NB4 (cell line): ENCODE measurements around the gene QSOX1.

Experiments used
- DNase-seq: peaks from one replicate; pipeline ENCODE4 v3.0.0; 2010; ENCODE audit warnings: low read depth
- H3K4me3 ChIP-seq: one replicate; pipeline ENCODE4 v1.5.1; 2011; ENCODE audit warnings: mild to moderate bottlenecking, low read depth, low read length, moderate library complexity
- CTCF ChIP-seq: IDR thresholded peaks from one replicate; pipeline ENCODE4 v1.5.1; 2012; ENCODE audit warnings: low read depth, low read length
- MAX ChIP-seq: IDR thresholded peaks from 2 replicates; pipeline ENCODE4 v1.6.1; 2011; ENCODE audit warnings: low read depth, low read length
- MYC ChIP-seq: IDR thresholded peaks from 2 replicates; pipeline ENCODE4 v1.6.1; 2011; ENCODE audit warnings: low read depth, low read length
- POLR2A ChIP-seq: IDR thresholded peaks from 2 replicates; pipeline ENCODE4 v1.6.1; 2011; ENCODE audit warnings: mild to moderate bottlenecking; ENCODE audit not compliant: insufficient read length; ENCODE audit errors: extremely low read depth

QSOX1 gene

GRCh38 chr1:180233191-180234011 is 78.7 kb downstream of the QSOX1 start:
- no peak for TF ChIP-seq MYC
- TF ChIP-seq MAX, result no peak
- TF ChIP-seq CTCF, result no peak
- TF ChIP-seq POLR2A, result no peak
- DNase-seq, result no peak
- H3K4me3 ChIP-seq, result no peak overlapping the region

GRCh38 chr1:180234369-180235076 is 79.9 kb downstream of the QSOX1 start:
- no peak for TF ChIP-seq POLR2A
- TF ChIP-seq MAX, result no peak
- no peak for TF ChIP-seq MYC
- no peak for TF ChIP-seq CTCF
- H3K4me3 ChIP-seq, result no peak overlapping the region
- DNase-seq, result no peak

GRCh38 chr1:180235077-180235501 is 80.4 kb downstream of the QSOX1 start:
- no peak for DNase-seq
- H3K4me3 ChIP-seq, result no peak overlapping the region

GRCh38 chr1:180235502-180236239 is 81.0 kb downstream of the QSOX1 start:
- H3K4me3 ChIP-seq, result no peak overlapping the region
- no peak for DNase-seq
- TF ChIP-seq POLR2A, result no peak
- TF ChIP-seq MYC, result no peak
- no peak for TF ChIP-seq MAX
- TF ChIP-seq CTCF, result no peak

More at GRCh38 chr1:180235077-180235501, 80.4 kb downstream of the QSOX1 start:
- no peak for TF ChIP-seq POLR2A
- TF ChIP-seq MAX, result no peak
- no peak for TF ChIP-seq CTCF
- TF ChIP-seq MYC, result no peak

GRCh38 chr1:180236698-180237509 is 82.2 kb downstream of the QSOX1 start:
- TF ChIP-seq CTCF, result no peak
- TF ChIP-seq POLR2A, result no peak
- TF ChIP-seq MAX, result no peak
- no peak for TF ChIP-seq MYC
- H3K4me3 ChIP-seq, result no peak overlapping the region
- DNase-seq, result no peak
